HG02938 (cell line): ENCODE measurements around the gene CTTN.

ENCODE experiments used
- ATAC-seq: cut with Tn5 transposase; IDR thresholded peaks from one replicate; pipeline ENCODE4 v1.9.1; 2021; ENCODE audit warnings: mild to moderate bottlenecking, moderate library complexity; ENCODE audit not compliant: unreplicated experiment

Gene CTTN

GRCh38 chr11:70428701-70429427, 30.5 kb downstream of the CTTN start:
- no peak for ATAC-seq

GRCh38 chr11:70429428-70429705, 31.0 kb downstream of the CTTN start:
- ATAC-seq: no peak

GRCh38 chr11:70429724-70430521, 31.6 kb downstream of the CTTN start:
- ATAC-seq: no peak

- ATAC-seq: no peak
These were observed 32.6 kb downstream of the CTTN start for GRCh38 chr11:70430671-70431574.

GRCh38 chr11:70431611-70432010, 33.3 kb downstream of the CTTN start:
- ATAC-seq: no peak

GRCh38 chr11:70432065-70432464, 33.7 kb downstream of the CTTN start:
- no peak for ATAC-seq

- no peak for ATAC-seq
These were observed 34.3 kb downstream of the CTTN start for GRCh38 chr11:70432580-70432979.

- ATAC-seq: no peak
These were observed 34.7 kb downstream of the CTTN start for GRCh38 chr11:70433038-70433437.

GRCh38 chr11:70433526-70433925, 35.2 kb downstream of the CTTN start:
- no peak for ATAC-seq

GRCh38 chr11:70433966-70434812, 35.9 kb downstream of the CTTN start:
- ATAC-seq: no peak

- no peak for ATAC-seq
These were observed 36.5 kb downstream of the CTTN start for GRCh38 chr11:70434813-70435278.

- ATAC-seq: no peak
These were observed 37.0 kb downstream of the CTTN start for GRCh38 chr11:70435361-70435760.

- no peak for ATAC-seq
These were observed 37.6 kb downstream of the CTTN start for GRCh38 chr11:70435765-70436500.

- no peak for ATAC-seq
These were observed 38.2 kb downstream of the CTTN start for GRCh38 chr11:70436501-70436860.

- no peak for ATAC-seq
These were observed 38.9 kb downstream of the CTTN start for GRCh38 chr11:70437111-70437784.

GRCh38 chr11:70440206-70440605, 41.9 kb downstream of the CTTN start:
- no peak for ATAC-seq

- ATAC-seq: no peak
These were observed 45.4 kb downstream of the CTTN start for GRCh38 chr11:70443773-70444030.

GRCh38 chr11:70445091-70445490, 46.8 kb downstream of the CTTN start:
- no peak for ATAC-seq

GRCh38 chr11:70445605-70446004, 47.3 kb downstream of the CTTN start:
- no peak for ATAC-seq
